Vagina (tissue), 2 donors: ENCODE results near the gene TACR1.
"Not testable (repeated sequence)": the region's sequence is repeated elsewhere in the genome, so short reads cannot be mapped to it uniquely, and the experiment has no call there.

ENCODE experiments used
- POLR2AphosphoS5 ChIP-seq, 2 donors: sonication (generic); formaldehyde crosslinking; IDR thresholded peaks; one replicate each; pipeline ENCODE4 v1.9.0; 2017; ENCODE audit warnings: antibody characterized with exemption in 2 of 2, mild to moderate bottlenecking in 2 of 2, low read depth in 1 of 2; ENCODE audit not compliant: insufficient read depth in 1 of 2
- TF ChIP-seq, protein P1 (sequence below), 3 experiments: fragments of 450-650 bp in 2 of 3; fragments of 200-600 bp in 1 of 3; sonication (generic) in 1 of 3; IDR thresholded peaks; one replicate each; pipeline ENCODE4 v1.5.1; 2017 to 2019; ENCODE audit warnings: antibody characterized with exemption in 3 of 3, mild to moderate bottlenecking in 2 of 3, moderate library complexity in 2 of 3

DNA sequence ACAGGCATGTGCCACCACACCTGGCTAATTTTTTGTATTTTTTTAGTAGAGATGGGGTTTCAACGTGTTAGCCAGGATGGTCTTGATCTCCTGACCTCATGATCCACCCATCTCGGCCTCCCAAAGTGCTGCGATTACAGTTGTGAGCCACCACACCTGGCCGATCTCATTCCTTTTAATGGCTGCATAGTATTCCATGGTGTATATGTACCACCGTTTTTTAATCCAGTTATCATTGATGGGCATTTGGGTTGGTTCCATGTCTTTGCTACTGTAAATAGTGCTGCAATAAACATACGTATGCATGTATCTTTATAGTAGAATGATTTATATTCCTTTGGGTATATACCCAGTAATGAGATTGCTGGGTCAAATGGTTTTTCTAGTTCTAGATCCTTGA, 51.4 kb downstream of the TACR1 start:
- TF ChIP-seq, protein P1, sequence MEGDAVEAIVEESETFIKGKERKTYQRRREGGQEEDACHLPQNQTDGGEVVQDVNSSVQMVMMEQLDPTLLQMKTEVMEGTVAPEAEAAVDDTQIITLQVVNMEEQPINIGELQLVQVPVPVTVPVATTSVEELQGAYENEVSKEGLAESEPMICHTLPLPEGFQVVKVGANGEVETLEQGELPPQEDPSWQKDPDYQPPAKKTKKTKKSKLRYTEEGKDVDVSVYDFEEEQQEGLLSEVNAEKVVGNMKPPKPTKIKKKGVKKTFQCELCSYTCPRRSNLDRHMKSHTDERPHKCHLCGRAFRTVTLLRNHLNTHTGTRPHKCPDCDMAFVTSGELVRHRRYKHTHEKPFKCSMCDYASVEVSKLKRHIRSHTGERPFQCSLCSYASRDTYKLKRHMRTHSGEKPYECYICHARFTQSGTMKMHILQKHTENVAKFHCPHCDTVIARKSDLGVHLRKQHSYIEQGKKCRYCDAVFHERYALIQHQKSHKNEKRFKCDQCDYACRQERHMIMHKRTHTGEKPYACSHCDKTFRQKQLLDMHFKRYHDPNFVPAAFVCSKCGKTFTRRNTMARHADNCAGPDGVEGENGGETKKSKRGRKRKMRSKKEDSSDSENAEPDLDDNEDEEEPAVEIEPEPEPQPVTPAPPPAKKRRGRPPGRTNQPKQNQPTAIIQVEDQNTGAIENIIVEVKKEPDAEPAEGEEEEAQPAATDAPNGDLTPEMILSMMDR (IDR thresholded peaks at IDR 0.05): not testable (repeated sequence)
- not testable (repeated sequence) for TF ChIP-seq POLR2AphosphoS5 (IDR thresholded peaks at IDR 0.05; ENCODE audit: insufficient read depth in 1 of 2, low read depth in 1 of 2)
